ENCODE results near the gene NPVF.

The NPVF gene

DNA sequence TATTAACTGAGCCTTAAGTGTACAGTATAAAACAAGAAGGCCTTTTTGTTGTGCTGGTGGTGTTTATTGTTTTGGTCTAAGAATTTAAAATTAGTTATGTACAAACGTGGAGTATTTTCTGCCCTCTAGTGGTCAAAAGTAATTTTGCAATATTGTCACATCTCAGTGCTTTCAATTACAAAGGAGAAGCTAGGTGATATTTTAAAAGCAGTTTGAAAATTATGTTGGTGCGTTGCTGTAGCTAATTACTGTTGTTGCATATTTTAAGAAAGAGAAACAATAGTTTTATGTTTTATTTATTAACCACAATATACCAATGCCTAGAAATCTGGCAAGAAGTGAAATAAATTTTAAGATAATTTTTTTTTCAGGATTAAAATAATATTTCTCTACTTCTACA, 11.4 kb downstream of the NPVF start:
- TF ChIP-seq, protein P1, sequence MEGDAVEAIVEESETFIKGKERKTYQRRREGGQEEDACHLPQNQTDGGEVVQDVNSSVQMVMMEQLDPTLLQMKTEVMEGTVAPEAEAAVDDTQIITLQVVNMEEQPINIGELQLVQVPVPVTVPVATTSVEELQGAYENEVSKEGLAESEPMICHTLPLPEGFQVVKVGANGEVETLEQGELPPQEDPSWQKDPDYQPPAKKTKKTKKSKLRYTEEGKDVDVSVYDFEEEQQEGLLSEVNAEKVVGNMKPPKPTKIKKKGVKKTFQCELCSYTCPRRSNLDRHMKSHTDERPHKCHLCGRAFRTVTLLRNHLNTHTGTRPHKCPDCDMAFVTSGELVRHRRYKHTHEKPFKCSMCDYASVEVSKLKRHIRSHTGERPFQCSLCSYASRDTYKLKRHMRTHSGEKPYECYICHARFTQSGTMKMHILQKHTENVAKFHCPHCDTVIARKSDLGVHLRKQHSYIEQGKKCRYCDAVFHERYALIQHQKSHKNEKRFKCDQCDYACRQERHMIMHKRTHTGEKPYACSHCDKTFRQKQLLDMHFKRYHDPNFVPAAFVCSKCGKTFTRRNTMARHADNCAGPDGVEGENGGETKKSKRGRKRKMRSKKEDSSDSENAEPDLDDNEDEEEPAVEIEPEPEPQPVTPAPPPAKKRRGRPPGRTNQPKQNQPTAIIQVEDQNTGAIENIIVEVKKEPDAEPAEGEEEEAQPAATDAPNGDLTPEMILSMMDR (IDR thresholded peaks at IDR 0.05; ENCODE audit: low read depth, low read length): peak; percentile 66
- DNase-seq (ENCODE audit: low read depth in 2 of 2): peak; percentile 67 to 75
- no peak overlapping the region for H3K4me3 ChIP-seq (replicated peaks in 1 of 2; ENCODE audit: low read depth in 2 of 2, low read length in 2 of 2)

DNA sequence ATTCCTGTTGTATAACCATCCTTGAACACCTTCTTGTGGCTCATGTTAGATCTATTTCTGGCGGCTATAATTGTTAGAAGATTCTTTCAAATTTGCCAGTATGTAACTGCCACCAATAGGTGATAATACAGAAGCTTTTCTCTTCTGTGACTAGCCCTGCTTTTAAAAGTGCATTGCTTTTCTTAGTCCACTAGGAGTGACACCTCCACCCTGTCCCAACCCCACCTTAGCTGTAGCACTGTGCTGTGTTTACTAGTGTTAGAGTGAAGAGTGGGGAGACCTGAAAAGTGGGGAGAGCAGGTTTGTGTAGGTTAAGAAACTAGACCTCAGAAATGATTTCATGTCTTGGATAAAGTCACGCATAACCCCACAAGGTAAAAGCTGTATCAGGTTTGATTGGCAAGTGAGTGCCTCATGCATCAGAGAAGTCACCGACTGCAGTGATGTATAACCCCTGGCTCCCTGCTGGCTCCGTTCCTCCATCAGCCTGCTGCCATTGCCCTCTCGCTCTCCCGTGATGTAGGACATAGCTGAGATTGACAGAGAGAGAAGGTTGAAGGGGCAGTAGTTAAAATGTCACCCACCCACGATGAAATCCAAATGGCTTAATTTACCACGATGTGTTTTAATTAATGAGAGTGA, 12.5 kb downstream of the NPVF start:
- DNase-seq (ENCODE audit: low read depth in 2 of 2): no peak
- TF ChIP-seq, protein P1 (IDR thresholded peaks at IDR 0.05; ENCODE audit: low read depth, low read length): no peak
- no peak overlapping the region for H3K4me3 ChIP-seq (replicated peaks in 1 of 2; ENCODE audit: low read depth in 2 of 2, low read length in 2 of 2)

DNA sequence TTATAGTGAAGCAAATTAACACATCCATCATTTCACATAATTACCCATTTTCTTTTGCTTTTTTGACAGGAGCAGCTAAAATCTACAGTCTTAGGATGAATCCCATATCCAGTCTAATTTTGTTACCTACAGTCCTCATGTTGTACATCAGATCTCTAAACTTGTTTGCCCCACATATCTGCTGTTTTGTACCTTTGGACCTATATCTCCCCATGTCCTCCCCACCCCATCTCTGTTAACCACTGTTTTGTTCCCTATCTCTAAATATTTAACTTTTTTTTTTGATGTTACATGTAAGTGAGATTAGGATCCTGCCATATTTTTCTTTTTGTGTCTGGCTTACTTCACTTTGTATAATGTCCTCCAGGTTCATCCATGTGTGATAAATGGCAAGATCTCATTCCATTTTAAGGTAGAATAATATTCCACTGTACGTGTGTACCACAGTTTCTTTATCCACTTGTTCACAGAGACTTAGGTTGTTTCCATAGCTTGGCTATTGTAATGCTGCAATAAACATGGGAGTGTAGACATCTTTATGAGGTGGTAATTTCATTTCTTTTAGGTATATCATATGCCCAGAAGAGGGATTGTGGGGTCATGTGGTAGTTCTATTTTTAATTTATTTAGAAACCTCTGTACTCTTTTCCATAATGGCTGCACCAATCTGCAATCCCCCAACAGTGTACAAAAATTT, 19.6 kb downstream of the NPVF start:
- TF ChIP-seq, protein P1 (IDR thresholded peaks at IDR 0.05; ENCODE audit: low read depth, low read length): no peak
- no peak overlapping the region for H3K4me3 ChIP-seq (replicated peaks in 1 of 2; ENCODE audit: low read depth in 2 of 2, low read length in 2 of 2)
- DNase-seq (ENCODE audit: low read depth in 2 of 2): no peak

DNA sequence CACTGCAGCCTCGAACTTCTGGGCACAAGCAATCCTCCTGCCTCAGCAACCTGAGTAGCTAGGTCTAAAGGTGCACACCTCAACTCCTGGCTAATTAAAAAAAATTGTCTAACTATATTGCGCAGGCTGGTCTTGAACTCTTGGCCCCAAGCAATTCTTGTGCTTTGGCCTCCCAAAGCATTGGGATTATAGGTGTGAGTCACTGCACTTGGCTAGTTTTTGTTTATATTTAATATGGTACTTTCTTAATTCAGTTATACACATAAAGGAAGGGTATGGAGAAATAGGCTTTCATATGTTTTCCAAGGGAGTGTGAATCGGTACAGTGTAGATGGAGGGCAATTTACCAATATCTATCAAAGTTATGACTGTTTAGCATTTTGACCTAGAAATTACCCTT, 20.4 kb downstream of the NPVF start:
- TF ChIP-seq, protein P1 (IDR thresholded peaks at IDR 0.05; ENCODE audit: low read depth, low read length): no peak
- DNase-seq (ENCODE audit: low read depth in 2 of 2): no peak
- no peak overlapping the region for H3K4me3 ChIP-seq (replicated peaks in 1 of 2; ENCODE audit: low read depth in 2 of 2, low read length in 2 of 2)

- H3K4me3 ChIP-seq (replicated peaks in 1 of 2; ENCODE audit: low read depth in 2 of 2, low read length in 2 of 2): no peak overlapping the region
- TF ChIP-seq, protein P1 (IDR thresholded peaks at IDR 0.05; ENCODE audit: low read depth, low read length): no peak
- no peak for DNase-seq (ENCODE audit: low read depth in 2 of 2)
Observed at GRCh38 chr7:25206765-25207164, 21.5 kb downstream of the NPVF start.

- TF ChIP-seq, protein P1 (IDR thresholded peaks at IDR 0.05; ENCODE audit: low read depth, low read length): no peak
- peak in 1 of 2 donors; percentile 86 for DNase-seq (ENCODE audit: low read depth in 2 of 2)
- H3K4me3 ChIP-seq (replicated peaks in 1 of 2; ENCODE audit: low read depth in 2 of 2, low read length in 2 of 2): no peak overlapping the region
Observed at GRCh38 chr7:25196132-25196896, 32.0 kb downstream of the NPVF start.

All from cardiac fibroblast (primary cell).